ENCODE results near the gene B3GNT2.
"Not testable (repeated sequence)": the region's sequence is repeated elsewhere in the genome, so short reads cannot be mapped to it uniquely, and the experiment has no call there.

The B3GNT2 gene

DNA sequence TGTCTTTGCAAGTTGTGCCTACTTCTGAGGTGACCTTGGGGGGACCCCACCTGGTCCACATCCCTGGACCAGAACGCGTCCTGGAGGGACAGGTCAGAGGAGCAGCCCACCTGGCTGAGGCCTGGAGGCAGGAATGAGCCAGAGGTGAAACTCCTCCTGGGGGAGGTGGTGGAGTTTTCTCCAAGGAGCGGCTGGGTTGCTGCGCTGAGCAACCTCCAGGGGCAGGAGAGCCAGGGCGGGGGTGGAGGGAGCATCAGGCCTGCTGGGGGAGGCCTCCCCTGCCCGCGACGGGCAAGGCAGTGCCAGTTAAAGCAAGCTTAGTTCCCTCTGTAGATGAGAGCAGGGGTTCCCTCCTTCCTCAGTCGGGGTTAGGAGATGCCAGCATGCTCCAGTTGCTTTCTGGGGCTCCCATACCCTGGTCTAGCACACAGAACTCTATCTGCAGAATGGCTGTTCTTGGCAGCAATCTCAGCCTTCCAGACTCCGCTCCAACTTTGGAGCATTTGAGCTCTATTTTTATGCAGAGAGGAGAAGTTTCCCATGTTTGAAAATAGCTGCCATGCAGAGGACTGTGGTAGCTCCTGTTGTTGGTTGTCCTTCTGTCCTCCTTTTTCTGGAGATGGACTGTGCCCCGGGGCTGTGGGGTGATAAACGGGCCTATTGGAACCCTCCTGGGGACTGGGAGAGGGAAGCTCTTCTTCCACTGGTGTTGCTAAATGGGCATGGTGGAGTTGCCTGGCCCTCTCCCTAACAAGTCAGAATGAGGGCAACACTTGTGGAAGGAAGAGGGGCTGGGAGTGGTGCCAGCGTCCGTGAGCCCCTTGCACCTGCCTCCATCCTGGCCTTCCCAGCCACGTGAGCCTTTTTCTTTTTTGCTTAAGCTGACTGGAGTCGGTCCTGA, 39.1 kb downstream of the B3GNT2 start:
- no peak for DNase-seq

DNA sequence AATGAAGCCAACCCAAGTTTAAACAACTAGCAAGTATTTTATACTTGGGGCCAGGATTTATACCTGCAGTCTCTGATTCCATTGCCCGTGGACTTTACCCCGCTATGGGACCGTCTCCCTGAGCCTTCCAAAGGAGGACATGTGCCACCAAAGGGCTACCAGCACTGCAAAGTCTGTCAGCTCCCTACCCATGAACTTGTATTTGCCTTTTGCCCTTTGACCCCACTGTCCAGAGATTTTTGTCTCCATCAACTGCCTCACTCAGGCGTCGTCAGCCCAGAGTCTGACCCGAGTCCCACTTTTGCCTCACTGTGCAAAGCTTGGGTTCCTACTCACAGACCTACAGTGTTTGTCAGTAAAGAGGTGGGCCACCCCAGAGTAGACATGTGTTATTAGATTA, 40.6 kb downstream of the B3GNT2 start:
- DNase-seq, result no peak

DNA sequence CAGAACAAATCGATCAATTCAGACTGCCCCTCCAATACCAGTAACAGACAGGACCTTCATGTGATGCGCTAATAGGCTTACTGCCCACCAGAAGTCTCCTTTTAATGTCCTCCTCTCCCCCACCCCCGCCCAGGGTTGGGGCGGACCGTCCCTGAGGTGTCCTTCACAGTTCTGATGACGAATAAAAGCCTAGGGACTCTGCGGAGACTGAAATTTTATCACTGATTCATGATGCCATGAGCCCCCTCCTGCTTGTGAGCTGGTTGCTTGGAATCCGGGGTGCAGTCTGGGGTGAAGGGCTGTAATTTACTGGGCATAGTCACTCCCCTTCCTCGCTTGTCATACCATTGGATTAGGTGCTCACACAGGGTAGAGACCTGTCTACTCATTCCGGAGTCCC, 42.3 kb downstream of the B3GNT2 start:
- DNase-seq, result no peak

DNA sequence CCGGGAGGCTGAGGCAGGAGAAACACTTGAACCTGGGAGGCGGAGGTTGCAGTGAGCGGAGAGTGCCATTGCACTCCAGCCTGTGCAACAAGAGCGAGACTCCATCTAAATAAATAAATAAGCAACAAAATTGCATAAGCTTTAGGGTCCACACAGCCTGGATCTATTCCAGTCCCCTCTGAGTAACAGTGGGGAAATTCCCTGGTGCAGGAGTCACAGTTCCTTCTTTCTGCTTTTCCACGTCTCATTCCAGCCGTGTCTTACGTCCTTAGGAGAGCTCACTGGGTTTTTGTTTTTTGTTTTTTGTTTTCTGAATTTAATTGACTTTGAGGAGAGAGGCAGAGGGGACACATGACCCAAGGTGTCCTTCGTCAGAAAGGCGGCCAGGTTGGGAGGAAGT, 44.6 kb downstream of the B3GNT2 start:
- no peak for DNase-seq

DNA sequence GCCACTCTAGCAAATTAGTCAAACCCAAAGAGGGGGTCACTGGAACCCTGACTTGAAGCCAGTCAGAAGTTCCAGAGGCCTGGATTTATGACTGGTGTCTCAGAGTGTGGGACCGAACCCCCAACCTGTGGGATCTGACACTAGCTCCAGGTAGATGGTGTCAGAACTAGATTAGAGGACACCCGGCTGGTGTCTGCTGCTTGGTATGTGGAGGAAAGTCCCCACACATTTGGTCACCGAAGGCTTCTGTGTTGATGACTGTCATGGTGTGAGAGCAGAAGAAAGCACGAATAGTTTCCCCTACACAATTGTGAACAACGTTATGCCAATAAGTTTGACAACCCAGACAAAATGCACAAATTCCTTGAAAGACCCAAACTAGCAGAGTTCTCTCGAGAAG, 48.1 kb downstream of the B3GNT2 start:
- DNase-seq, result no peak

DNA sequence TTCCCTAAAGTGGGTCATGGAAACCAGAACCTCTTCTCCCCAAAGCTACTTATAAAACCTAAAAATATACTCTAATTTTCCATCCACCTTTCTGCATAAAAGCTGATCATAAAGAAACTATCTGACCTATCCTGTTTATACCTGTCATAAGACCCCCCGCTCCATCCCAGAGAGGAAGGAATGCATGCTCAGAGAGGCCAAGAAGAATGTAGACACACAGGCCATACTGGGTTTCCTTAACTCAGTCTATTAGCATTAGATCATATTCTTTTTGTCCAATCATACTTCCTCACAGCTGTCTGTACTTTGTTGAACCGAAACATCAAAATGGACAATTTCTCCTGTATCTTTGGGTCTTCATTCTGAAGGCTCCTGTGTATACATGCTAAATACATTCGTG, 52.3 kb downstream of the B3GNT2 start:
- DNase-seq, result no peak

DNA sequence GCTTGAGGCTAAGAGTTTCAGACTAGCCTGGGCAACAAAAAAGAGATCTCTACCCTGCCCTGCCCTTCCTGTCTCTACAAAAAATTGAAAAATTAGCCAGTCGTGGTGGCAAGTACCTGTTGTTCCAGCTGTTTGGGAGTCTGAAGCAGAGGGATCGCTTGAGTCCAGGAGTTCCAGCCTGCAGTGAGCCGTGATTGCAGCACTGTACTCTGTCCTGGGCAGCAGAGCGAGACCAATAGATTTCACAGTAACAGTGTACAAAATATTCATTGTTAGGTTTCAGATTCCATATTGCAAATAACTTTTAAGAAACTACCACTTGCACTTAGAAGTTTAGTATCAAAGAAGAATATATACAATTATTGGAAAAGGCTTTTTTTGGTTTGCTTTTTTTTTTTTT, 54.3 kb downstream of the B3GNT2 start:
- no peak for DNase-seq

DNA sequence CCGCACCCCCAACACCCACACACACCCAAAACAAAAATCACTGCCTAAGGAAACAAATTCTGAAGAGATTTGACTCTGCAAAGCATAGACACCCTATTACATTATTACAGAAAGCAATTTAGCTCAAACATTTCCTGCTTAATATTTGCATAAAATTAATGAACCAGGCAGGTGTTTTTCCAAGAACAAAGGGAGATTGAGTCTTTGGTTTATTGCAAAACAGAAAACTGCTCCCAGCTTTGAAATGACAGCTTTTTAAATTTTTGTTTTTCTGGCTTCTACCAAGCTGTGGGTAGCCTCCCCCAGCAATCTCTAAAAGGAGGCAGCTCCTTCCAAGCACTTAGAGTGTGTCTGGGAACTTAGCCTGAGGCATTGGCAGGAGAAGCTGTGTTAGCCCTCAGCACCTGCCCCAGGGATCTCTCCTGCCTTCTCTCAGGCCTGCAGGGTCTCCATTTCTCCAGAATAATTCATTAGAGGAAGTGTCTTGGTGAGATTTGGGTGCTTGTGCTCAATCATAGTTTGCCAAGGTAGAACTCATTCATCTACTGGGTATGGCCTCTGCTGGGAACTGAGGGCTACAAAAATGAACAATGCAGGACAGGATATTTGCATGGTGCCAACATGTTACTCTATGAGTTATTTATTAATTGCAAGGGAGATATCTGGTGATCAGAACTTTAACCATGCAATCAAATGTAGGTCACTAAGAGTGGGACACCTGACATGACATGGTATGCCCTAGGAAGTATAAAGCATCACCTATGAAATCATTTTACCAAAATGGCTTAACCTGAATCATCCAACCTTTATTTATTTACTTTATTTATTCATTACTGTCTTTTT, 58.7 kb downstream of the B3GNT2 start:
- no peak for DNase-seq

DNA sequence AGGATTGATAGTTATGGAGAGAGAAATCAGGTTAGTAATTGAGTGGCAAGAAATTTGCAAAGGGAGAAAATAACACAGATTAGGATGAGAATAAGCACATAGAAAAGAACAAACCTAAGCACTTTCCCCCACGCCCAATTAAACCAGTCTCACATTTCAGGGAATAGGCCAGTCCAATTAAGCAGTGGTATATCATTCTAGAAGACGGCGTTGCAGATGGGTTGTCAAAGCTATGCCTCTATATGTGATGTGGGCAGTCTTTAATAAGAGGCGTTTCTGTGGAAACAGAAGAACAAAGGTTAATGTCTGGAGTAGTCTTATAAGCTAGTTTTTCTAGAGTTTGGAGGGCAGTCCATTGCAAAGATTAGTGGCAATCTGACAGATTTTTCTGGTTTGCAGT, 61.6 kb downstream of the B3GNT2 start:
- DNase-seq, result no peak

DNA sequence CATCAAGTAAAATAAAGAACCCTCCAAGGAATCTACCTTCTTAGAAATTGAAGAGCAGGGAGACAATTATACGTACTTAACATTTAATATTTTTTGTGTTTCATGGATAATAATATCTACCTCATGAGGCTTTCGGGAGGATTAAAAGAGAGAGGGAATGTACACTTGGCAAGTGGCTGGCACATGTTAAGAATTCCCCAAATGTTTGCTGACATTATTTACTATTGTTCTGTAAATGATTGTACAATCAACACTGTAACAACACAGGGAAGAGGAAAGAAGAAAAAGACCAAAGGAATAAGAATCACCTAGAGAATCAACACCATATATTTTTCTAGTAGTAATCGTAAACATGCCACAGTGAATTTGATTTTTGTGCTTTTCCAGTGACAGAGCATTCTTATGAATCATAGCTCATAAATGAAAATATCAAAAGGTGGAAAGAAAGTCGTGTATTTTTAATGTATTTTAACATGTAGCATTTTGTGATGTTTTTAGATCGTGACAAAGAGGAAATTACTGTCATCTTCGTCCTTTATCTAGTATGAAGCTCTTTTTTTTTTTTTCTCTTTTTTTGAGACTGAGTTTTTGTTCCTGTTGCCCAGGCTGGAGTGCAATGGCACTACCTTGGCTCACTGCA, 67.3 kb downstream of the B3GNT2 start:
- DNase-seq, result no peak

DNA sequence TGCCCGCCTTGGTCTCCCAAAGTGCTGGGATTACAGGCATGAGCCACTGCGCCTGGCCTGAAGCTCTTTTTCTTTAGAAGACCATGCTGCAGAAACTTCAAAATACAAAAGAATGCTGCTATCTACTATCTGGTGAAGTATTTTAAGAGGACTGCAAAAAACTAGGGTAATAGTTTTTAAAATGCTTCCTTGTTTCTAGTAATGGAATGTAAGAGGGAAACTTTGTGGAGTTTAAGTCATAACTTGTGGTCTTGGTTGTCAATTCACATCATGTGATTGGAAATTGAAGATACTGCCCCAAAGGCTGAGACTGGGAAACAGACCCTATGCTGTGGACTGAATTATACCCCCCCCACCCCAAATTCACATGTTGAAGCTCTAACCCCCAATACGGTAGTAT, 68.3 kb downstream of the B3GNT2 start:
- no peak for DNase-seq

DNA sequence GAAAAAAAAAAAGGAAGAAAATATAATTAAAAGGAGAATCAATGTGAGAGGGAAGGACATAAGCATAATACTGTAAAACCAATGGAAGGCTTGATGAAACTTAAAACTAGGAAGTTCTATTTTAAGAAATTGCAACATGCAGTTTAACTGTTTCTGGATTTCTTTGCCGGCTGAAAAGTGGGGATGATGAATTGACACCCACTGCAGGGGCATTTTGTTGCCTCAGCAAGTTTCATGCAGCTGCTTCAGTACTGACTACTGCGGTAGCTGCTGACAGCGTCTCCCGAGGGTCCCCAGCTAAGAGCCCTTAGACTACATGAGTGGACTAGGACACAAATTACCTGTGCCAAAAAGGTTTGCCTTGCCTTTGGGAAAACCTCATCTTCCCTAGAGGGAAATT, 69.2 kb downstream of the B3GNT2 start:
- DNase-seq, result peak in 2 of 51 donors; percentile 1 to 2

DNA sequence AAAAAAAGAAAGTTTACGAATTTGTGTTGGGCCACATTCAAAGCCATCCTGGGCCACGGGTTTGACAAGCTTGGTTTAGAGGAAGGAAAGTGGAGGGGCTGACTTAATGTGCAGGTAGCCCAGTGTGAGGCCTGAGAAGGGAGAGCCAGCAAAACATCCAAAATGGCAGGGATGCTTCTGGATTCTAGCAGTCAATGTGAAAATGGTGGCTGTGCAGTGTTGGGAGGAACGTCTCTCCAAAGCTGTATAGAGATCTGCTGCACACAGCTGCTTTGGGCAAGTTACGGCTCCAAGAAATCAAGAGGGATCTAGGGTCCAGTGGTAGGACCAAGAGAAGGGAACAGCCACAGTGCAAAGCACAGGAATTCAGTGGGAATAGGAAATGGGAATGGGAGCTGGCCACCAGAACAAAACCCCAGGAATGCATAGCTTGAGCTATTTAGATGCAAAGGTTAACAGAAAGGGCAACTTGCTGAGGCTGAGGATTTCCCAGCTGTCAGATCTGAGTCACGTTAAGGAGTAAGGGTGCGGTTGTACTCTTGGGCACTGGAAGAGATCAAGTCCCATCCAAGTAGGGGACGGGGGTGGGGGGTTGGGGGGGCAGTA, 70.6 kb downstream of the B3GNT2 start:
- no peak for DNase-seq

DNA sequence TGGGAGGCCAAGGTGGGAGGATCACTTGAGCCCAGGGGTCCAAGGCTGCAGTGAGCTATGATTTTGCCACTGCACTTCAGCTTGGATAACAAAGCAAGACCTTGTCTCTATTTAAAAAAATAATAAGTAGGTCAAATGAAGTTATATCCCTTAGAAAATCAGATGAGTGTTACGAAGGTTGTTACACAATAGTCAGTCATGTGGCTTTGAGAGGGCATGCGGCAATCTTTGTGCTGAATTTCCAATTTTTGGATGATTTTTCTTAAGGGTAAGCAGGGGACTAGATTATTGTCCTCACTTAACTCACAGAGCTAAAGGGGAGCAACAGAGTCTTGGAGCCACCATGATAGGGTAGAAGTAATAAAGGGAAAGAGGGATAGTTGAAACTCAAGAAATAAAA, 71.8 kb downstream of the B3GNT2 start:
- no peak for DNase-seq

DNA sequence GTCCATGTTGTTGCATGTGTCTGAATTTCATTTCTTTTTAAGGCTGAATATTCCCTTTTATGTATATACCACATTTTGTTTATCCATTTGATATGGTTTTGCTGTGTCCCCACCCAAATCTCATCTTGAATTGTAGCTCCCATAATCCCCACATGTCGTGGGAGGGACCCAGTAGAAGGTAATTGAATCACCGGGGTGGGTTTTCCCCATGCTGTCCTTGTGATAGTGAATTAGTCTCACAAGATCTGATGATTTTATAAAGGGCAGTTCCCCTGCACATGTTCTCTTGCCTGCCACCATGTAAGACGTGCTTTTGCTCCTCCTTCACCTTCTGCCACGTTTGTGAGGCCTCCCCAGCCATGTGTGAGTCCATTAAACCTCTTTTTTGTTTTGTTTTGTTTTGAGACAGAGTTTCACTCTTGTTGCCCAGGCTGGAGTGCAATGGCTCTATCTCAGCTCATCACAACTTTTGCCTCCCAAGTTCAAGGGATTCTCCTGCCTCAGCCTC, 72.8 kb downstream of the B3GNT2 start:
- DNase-seq, result not testable (repeated sequence)

DNA sequence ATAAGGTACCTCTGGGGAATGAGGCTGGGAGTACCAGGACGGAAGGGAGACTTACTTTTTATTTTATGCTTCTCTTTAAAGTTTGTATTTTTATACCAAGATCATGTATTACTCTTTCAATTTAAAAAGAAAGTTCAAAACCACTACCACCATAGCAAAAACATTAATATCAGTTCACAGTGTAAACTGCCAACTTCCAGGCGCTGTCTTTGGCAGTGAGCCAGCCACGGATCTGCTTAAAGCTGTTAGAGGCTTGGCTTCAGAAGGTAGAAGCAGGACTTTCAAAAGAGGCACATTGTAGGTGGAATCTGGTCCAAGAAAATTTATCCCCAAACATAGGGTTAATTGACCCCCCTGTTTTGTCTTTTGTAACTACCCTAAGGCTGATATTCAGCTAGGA, 74.8 kb downstream of the B3GNT2 start:
- DNase-seq, result peak in 2 of 51 donors; percentile 3 to 11
